OCI-LY3 (cell line): Measurements from ENCODE around the gene ELF2.

Experiments
- H2AFZ ChIP-seq: fragments of 200-600, 300-600 bp; shearing (Covaris generic); 2 replicates; pipeline ENCODE4 v1.6.0; 2014; ENCODE audit warnings: antibody characterized with exemption, low read depth, low read length
- H3K27ac ChIP-seq: fragments of 200-600, 300-600 bp; sonication (generic); 2 replicates; pipeline ENCODE4 v1.5.1; 2014; ENCODE audit warnings: mild to moderate bottlenecking, low read length, moderate library complexity, mixed read lengths
- H3K27me3 ChIP-seq: fragments of 200-600, 300-600 bp; sonication (generic); 2 replicates; pipeline ENCODE4 v1.6.1; 2014; ENCODE audit warnings: low read depth, low read length, mixed read lengths
- H3K36me3 ChIP-seq: fragments of 200-600, 300-600 bp; sonication (generic); replicated peaks from 2 replicates; pipeline ENCODE3; 2014; ENCODE audit warnings: low read depth, low read length, mixed read lengths
- H3K4me1 ChIP-seq: fragments of 300-600, 200-600 bp; sonication (generic); 2 replicates; pipeline ENCODE4 v1.6.1; 2014; ENCODE audit warnings: low read length, mixed read lengths
- H3K4me2 ChIP-seq: fragments of 200-600, 300-600 bp; sonication (generic); 2 replicates; pipeline ENCODE4 v1.6.1; 2014; ENCODE audit warnings: low read length, mixed read lengths
- H3K4me3 ChIP-seq: fragments of 300-600, 200-600 bp; sonication (generic); 2 replicates; pipeline ENCODE4 v1.5.1; 2014; ENCODE audit warnings: antibody characterized with exemption, mild to moderate bottlenecking, low read length, moderate library complexity
- H3K79me2 ChIP-seq: fragments of 300-600, 200-600 bp; shearing (Covaris generic); 2 replicates; pipeline ENCODE4 v1.6.1; 2014; ENCODE audit warnings: mild to moderate bottlenecking, low read length, mixed read lengths
- H3K9ac ChIP-seq: fragments of 300-600, 200-600 bp; shearing (Covaris generic); 2 replicates; pipeline ENCODE4 v1.6.0; 2014; ENCODE audit warnings: mild to moderate bottlenecking, low read length, moderate library complexity
- H3K9me3 ChIP-seq: fragments of 200-600, 300-600 bp; shearing (Covaris generic); 2 replicates; pipeline ENCODE4 v1.6.1; 2014; ENCODE audit warnings: low read length, mixed read lengths; ENCODE audit not compliant: insufficient read depth
- H4K20me1 ChIP-seq: fragments of 200-600, 300-600 bp; sonication (generic); 2 replicates; pipeline ENCODE4 v1.6.1; 2016; ENCODE audit warnings: low read length, mixed read lengths; ENCODE audit not compliant: insufficient read depth
- CTCF ChIP-seq: fragments of 200-600, 300-600 bp; sonication (generic); IDR thresholded peaks from 2 replicates; pipeline ENCODE4 v1.5.1; 2014; ENCODE audit warnings: antibody characterized with exemption, low read length, low read depth
- EZH2phosphoT487 ChIP-seq: fragments of 200-600 bp; shearing (Covaris generic); IDR thresholded peaks from 2 replicates; pipeline ENCODE4 v1.6.1; 2018; ENCODE audit warnings: antibody characterized with exemption, mixed run types, low read depth

Gene ELF2

DNA sequence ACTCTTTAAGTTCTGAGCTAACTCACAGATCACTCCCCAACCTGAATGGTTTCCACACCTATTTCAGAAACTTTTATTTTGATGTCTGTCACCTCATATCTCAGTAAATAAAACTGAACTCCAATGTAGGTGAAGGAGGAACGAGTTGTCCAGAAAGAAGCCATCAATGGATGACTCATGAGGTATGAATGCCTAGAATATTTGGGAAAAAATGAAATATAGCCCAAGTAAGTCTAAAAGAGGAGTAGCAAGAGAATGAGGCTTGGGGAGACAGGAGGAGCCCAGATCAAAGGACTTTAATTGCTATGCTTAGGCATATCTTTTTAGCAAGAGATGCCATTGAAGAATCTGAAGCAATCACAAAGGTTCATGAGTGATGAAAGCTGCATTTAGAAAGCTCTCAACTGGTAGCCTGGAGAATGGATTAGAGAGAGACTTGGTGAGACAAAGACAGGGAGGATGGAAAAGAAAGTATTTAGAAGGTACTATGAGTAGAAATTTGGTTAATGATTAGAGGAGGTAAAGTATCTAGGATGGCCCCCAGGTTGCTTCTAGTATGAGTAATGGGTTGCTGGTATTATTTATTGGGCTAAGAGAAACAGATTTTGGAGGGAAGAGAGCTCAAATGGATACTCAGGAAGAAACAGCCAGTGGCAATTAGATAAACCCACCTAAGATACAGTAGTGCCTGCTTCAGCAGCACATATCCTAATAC lies 122.1 kb downstream of the ELF2 start:
- no peak overlapping the region for H3K9ac ChIP-seq
- H4K20me1 ChIP-seq: peaks cover 31% of the 10 kb centered on the region
- H2AFZ ChIP-seq: no peak overlapping the region
- H3K4me3 ChIP-seq: no peak overlapping the region
- peaks cover 39% of the 10 kb centered on the region for H3K79me2 ChIP-seq
- H3K27me3 ChIP-seq: no peaks in the 10 kb centered on the region
- H3K36me3 ChIP-seq: peaks cover 48% of the 10 kb centered on the region
- H3K4me2 ChIP-seq: no peak overlapping the region
- no peak for TF ChIP-seq EZH2phosphoT487
- no peak for TF ChIP-seq CTCF
- H3K4me1 ChIP-seq: no peaks in the 10 kb centered on the region
- no peaks in the 10 kb centered on the region for H3K9me3 ChIP-seq
- no peak overlapping the region for H3K27ac ChIP-seq

DNA sequence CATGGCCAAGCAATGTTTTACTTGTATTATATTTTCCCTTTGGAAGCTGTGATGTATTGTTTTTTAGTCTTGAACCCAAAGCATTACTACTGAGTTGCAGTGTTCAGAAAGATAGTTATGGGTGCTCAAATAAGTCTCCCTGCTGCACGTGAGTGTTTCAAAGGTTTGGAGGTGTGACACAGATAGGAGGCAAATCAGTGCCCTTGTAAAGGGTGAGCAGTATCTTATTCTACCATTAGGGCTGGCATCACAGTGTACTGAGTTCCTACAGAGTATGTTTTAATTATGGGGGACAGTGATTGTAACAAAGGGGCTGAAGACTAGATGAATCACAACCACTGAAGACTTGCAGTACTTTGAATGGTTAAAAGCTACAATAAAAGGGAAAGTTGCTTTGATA lies 123.1 kb downstream of the ELF2 start:
- H3K79me2 ChIP-seq: peaks cover 49% of the 10 kb centered on the region
- H3K27ac ChIP-seq: no peak overlapping the region
- no peaks in the 10 kb centered on the region for H3K4me1 ChIP-seq
- no peak overlapping the region for H2AFZ ChIP-seq
- H4K20me1 ChIP-seq: peaks cover 40% of the 10 kb centered on the region
- no peak overlapping the region for H3K9ac ChIP-seq
- H3K4me2 ChIP-seq: no peak overlapping the region
- no peak overlapping the region for H3K4me3 ChIP-seq
- H3K27me3 ChIP-seq: no peaks in the 10 kb centered on the region
- H3K9me3 ChIP-seq: no peaks in the 10 kb centered on the region
- peaks cover 51% of the 10 kb centered on the region for H3K36me3 ChIP-seq
- TF ChIP-seq EZH2phosphoT487 (no peak), CTCF (no peak)

GRCh38 chr4:139050446-139050845 lies 126.6 kb downstream of the ELF2 start:
- Histone ChIP-seq H3K36me3 (peaks cover 51% of the 10 kb centered on the region), H3K79me2 (peaks cover 65% of the 10 kb centered on the region), H3K4me3 (no peak overlapping the region), H3K4me2 (no peak overlapping the region), H2AFZ (no peak overlapping the region), H3K27ac (no peak overlapping the region), H3K4me1 (no peaks in the 10 kb centered on the region), H3K9ac (no peak overlapping the region), H3K27me3 (no peaks in the 10 kb centered on the region), H4K20me1 (peaks cover 46% of the 10 kb centered on the region), H3K9me3 (no peaks in the 10 kb centered on the region)
- TF ChIP-seq CTCF: no peak
- TF ChIP-seq EZH2phosphoT487: no peak

GRCh38 chr4:139048026-139048425 lies 129.0 kb downstream of the ELF2 start:
- TF ChIP-seq CTCF (no peak), EZH2phosphoT487 (no peak)
- H3K4me3 ChIP-seq: no peak overlapping the region
- no peak overlapping the region for H3K27ac ChIP-seq
- H4K20me1 ChIP-seq: peaks cover 44% of the 10 kb centered on the region
- no peaks in the 10 kb centered on the region for H3K27me3 ChIP-seq
- no peak overlapping the region for H3K4me2 ChIP-seq
- no peaks in the 10 kb centered on the region for H3K9me3 ChIP-seq
- H3K36me3 ChIP-seq: peaks cover 53% of the 10 kb centered on the region
- no peak overlapping the region for H2AFZ ChIP-seq
- no peak overlapping the region for H3K9ac ChIP-seq
- H3K4me1 ChIP-seq: no peaks in the 10 kb centered on the region
- peaks cover 65% of the 10 kb centered on the region for H3K79me2 ChIP-seq
